Keratinocyte (primary cell): ENCODE results near the gene PHETA1.

ENCODE experiments used
- EZH2 ChIP-seq: IDR thresholded peaks from one replicate; pipeline ENCODE4 v1.6.1; 2012; ENCODE audit warnings: inconsistent platforms, mild to moderate bottlenecking, low read length, moderate library complexity
- TF ChIP-seq, protein P1 (sequence below), 3 experiments: IDR thresholded peaks in 1 of 3; conservative IDR thresholded peaks in 1 of 3; optimal IDR thresholded peaks in 1 of 3; 2 replicates in 2 of 3; 3 replicates in 1 of 3; pipeline versions ENCODE3 to v1.5.1; 2011; ENCODE audit warnings: low read length in 3 of 3, mild to moderate bottlenecking in 3 of 3, moderate library complexity in 2 of 3, control low read depth in 1 of 3, inconsistent platforms in 1 of 3; ENCODE audit not compliant: insufficient read depth in 2 of 3; ENCODE audit errors: extremely low read depth in 1 of 3

DNA sequence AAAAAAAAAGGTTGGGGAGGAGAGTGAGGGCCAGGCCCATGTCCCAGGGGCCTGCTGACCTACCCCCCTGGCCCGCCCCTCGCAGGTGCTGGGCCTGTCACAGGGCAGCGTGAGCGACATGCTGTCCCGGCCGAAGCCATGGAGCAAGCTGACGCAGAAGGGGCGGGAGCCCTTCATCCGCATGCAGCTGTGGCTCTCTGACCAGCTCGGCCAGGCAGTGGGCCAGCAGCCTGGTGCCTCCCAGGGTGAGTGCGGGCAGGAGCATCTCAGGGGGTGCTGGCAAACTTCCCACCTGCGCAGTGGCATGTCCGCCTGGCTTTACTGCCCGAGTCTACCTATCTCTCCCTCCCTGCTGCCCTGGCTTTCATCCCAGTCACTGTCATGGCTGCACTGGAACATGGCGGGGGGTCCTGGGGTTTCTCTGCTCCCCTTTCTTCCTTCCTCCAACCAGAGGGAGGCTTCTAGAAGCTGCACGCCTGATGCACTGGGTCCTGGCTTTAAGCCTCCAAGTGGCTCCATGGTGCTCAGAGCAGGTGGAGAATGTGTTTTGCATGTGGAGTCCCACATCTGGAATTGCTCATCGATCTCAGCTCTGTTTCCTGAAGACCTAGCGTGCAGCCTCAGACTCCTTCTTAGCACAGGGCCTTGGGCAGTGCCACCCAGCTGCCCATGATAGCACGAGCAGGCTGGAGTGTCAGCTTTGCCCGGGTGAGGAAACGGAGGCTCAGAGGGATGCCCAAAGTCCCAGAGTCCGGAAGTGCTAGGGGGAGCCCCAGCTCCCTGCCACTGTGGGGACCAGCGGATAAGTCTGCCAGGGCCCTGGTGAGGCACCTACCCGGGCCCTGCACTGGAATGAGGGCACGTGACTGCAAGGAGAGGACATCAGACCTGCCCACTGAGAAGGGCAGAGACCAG lies 46.3 kb downstream of the PHETA1 start:
- no peak for TF ChIP-seq EZH2
- TF ChIP-seq, protein P1, sequence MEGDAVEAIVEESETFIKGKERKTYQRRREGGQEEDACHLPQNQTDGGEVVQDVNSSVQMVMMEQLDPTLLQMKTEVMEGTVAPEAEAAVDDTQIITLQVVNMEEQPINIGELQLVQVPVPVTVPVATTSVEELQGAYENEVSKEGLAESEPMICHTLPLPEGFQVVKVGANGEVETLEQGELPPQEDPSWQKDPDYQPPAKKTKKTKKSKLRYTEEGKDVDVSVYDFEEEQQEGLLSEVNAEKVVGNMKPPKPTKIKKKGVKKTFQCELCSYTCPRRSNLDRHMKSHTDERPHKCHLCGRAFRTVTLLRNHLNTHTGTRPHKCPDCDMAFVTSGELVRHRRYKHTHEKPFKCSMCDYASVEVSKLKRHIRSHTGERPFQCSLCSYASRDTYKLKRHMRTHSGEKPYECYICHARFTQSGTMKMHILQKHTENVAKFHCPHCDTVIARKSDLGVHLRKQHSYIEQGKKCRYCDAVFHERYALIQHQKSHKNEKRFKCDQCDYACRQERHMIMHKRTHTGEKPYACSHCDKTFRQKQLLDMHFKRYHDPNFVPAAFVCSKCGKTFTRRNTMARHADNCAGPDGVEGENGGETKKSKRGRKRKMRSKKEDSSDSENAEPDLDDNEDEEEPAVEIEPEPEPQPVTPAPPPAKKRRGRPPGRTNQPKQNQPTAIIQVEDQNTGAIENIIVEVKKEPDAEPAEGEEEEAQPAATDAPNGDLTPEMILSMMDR (optimal IDR thresholded peaks at IDR 0.05 in 1 of 3, IDR thresholded peaks at IDR 0.05 in 1 of 3, conservative IDR thresholded peaks at IDR 0.05 in 1 of 3; ENCODE audit: extremely low read depth in 1 of 3, insufficient read depth in 2 of 3, low read length in 3 of 3): no peak
